Measurements from ENCODE around the gene TRAF1. TPM values are rescaled to one million over a fixed set of nuclear protein-coding genes. Genes with fewer than 3 reads are reported as not detected.

TRAF1 gene
- total and polyA plus RNA-seq, 10 of the 15 experiments (the other 5 are each of a cell fraction or from before 2014, with no cell fraction given), result 13.8 to 163 (median 128) TPM

GRCh38 chr9:120936011-120936763 is 9.6 kb upstream of the TRAF1 start (continued):
- TF ChIP-seq ZBTB11 (CRISPR knock-in tag; IDR thresholded peaks at IDR 0.05) (no peak), RELB (IDR thresholded peaks at IDR 0.05; ENCODE audit: low read depth) (0 out of 2 replicates have a peak, but pooled peaks have one; percentile 29), MAX (IDR thresholded peaks at IDR 0.05; ENCODE audit: low read depth, low read length) (peak; percentile 45; the same call in 1 of the 2 replicates), YY1 (IDR thresholded peaks at IDR 0.05; ENCODE audit: low read depth, low read length) (peak; percentile 84), NR2C2 (IDR thresholded peaks at IDR 0.05; ENCODE audit: borderline replicate concordance, control insufficient read depth, insufficient read length, low read depth) (no peak), CREM (IDR thresholded peaks at IDR 0.05; ENCODE audit: low read depth) (no peak), CHD2 (IDR thresholded peaks at IDR 0.05; ENCODE audit: borderline replicate concordance, low read depth, low read length) (no peak), NRF1 (conservative IDR thresholded peaks at IDR 0.05; ENCODE audit: low read depth, low read length) (no peak), ZZZ3 (IDR thresholded peaks at IDR 0.05; ENCODE audit: control insufficient read depth, insufficient read length, low read depth) (no peak), HCFC1 (IDR thresholded peaks at IDR 0.05; ENCODE audit: low read length) (no peak), SP1 (IDR thresholded peaks at IDR 0.05; ENCODE audit: low read depth, low read length) (no peak), BCL3 (IDR thresholded peaks at IDR 0.05; ENCODE audit: borderline replicate concordance, insufficient read depth, low read depth, low read length, poor library complexity, severe bottlenecking) (no peak), E2F8 (IDR thresholded peaks at IDR 0.05; ENCODE audit: low read depth, partially characterized antibody) (no peak), POLR2AphosphoS5 (IDR thresholded peaks at IDR 0.05; ENCODE audit: low read length) (no peak)
- TF ChIP-seq, protein P1, sequence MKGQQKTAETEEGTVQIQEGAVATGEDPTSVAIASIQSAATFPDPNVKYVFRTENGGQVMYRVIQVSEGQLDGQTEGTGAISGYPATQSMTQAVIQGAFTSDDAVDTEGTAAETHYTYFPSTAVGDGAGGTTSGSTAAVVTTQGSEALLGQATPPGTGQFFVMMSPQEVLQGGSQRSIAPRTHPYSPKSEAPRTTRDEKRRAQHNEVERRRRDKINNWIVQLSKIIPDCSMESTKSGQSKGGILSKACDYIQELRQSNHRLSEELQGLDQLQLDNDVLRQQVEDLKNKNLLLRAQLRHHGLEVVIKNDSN (IDR thresholded peaks at IDR 0.05; ENCODE audit: borderline replicate concordance, extremely low read length, insufficient read depth, low read depth, low read length), result no peak
- TF ChIP-seq, protein P2, sequence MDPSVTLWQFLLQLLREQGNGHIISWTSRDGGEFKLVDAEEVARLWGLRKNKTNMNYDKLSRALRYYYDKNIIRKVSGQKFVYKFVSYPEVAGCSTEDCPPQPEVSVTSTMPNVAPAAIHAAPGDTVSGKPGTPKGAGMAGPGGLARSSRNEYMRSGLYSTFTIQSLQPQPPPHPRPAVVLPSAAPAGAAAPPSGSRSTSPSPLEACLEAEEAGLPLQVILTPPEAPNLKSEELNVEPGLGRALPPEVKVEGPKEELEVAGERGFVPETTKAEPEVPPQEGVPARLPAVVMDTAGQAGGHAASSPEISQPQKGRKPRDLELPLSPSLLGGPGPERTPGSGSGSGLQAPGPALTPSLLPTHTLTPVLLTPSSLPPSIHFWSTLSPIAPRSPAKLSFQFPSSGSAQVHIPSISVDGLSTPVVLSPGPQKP (IDR thresholded peaks at IDR 0.05; ENCODE audit: low read depth, low read length), result no peak
